Posterior vena cava (tissue), 2 donors: ENCODE results near the gene CHDH. TPM values are rescaled to one million over a fixed set of nuclear protein-coding genes. Genes with fewer than 3 reads are reported as not detected.

Experiments
- DNase-seq: peaks from one replicate; pipeline ENCODE4 v3.0.0-alpha.2; 2020; ENCODE audit warnings: low spot score
- intact Hi-C, 2 donors: fragments of 100-400 bp; cut with DNase I; formaldehyde crosslinking; loops; one replicate each; pipeline versions ENCODE4 v1.14.1 to v1.14.2; 2022 to 2023
- total RNA-seq, 2 donors: library from RNA; stranded (reverse); fragmentation: NEBNext Ultra II Directional; extraction: Animal tissue kit (Norgen Biotek cat#: 25700); gene quantifications; one replicate each; pipeline ENCODE4 v1.2.1, GENCODE V29; 2021
- donor health status: DM: yes; HTN: yes; CAD: no.
- donor health status: DM: yes; HTN: yes; CAD: no.

CHDH gene
- total RNA-seq, 2 donors from 2014 or later: 2.0 to 3.7 TPM

GRCh38 chr3:53813876-53814275 is 32.3 kb downstream of the CHDH start:
- DNase-seq: peak; percentile 3
- intact Hi-C loops: loop anchor here in 1 of 2 donors (5.0 kb wide), 1 partner anchor 1858 kb away; no protein-coding TSS in a partner anchor

- DNase-seq: peak; percentile 30
- intact Hi-C loops: loop anchor here in 1 of 2 donors (5.0 kb wide), 1 partner anchor 1859 kb away; no protein-coding TSS in a partner anchor
Observed at GRCh38 chr3:53813229-53813628, 33.0 kb downstream of the CHDH start.

- intact Hi-C loops: loop anchor here in 1 of 2 donors (5.0 kb wide), 1 partner anchor 1860 kb away; no protein-coding TSS in a partner anchor
- no peak for DNase-seq
Observed at GRCh38 chr3:53812434-53812833, 33.8 kb downstream of the CHDH start.

DNA sequence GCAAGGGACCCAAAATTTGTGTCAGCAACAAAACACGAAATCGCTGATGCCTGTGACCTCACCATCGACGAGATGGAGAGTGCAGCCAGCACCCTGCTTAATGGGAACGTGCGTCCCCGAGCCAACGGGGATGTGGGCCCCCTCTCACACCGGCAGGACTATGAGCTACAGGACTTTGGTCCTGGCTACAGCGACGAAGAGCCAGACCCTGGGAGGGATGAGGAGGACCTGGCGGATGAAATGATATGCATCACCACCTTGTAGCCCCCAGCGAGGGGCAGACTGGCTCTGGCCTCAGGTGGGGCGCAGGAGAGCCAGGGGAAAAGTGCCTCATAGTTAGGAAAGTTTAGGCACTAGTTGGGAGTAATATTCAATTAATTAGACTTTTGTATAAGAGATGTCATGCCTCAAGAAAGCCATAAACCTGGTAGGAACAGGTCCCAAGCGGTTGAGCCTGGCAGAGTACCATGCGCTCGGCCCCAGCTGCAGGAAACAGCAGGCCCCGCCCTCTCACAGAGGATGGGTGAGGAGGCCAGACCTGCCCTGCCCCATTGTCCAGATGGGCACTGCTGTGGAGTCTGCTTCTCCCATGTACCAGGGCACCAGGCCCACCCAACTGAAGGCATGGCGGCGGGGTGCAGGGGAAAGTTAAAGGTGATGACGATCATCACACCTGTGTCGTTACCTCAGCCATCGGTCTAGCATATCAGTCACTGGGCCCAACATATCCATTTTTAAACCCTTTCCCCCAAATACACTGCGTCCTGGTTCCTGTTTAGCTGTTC is 34.9 kb downstream of the CHDH start:
- intact Hi-C loops: loop anchor here in 1 of 2 donors (5.0 kb wide), 1 partner anchor 1861 kb away; no protein-coding TSS in a partner anchor

DNA sequence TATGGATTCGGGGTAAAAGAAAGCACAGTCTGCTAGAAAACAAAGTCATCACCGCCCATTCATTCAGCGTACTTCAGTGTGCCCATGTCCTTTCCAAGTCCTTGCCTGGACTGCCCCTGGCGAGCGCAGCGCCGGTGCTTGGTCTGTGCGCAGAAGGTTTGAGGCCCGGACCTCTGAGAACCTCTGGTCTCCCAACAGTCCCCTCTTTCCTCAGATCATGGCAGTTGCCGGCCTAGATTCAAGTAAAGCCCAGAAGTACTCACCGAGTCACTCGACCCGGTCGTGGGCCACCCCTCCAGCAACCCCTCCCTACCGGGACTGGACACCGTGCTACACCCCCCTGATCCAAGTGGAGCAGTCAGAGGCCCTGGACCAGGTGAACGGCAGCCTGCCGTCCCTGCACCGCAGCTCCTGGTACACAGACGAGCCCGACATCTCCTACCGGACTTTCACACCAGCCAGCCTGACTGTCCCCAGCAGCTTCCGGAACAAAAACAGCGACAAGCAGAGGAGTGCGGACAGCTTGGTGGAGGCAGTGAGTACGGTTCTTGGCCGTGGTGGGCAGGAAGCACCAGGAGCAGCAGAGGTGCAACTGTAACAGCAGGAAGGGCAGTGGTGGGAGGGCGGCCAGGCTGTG is 36.3 kb downstream of the CHDH start:
- peak; percentile 74 for DNase-seq
- intact Hi-C loops: loop anchor here in 1 of 2 donors (5.0 kb wide), 1 partner anchor 1862 kb away; no protein-coding TSS in a partner anchor

More for the DNA sequence above, 34.9 kb downstream of the CHDH start:
- DNase-seq: no peak

DNA sequence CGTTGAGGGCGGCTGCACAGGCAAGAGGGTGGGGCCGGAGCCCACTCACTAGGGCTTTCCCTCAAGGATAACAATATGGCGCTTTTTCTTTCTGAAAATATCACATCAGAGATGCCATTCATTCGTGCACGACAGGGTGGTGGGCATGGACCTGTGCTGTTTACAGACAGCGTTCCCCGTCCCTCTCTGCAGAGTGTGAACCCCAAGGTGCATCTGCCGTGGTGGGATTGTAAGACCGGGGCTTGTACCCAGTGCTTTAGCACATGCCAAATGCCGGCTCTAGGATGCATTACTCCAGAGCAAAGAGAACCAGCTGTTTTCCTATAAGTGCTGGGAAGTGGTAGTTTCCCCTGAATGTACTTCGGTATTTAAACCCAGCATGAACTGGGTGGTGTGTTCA is 37.0 kb downstream of the CHDH start:
- intact Hi-C loops: no loop called here
- DNase-seq: no peak

DNA sequence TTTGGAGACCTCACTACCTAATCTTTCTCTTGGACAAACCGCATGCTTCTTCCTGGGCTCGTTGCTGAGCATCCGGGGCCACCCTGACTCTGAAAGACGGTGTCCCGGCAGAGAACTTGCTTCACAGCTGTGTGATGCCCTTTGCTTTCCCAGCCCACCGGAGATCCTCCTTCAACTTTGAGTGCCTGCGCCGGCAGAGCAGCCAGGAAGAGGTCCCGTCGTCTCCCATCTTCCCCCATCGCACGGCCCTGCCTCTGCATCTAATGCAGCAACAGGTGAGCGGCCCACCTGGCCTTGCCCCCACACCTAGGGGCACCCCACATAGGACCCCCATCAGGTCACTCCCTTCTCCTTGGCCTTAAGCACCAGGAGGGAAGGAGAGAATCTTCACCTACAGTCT is 37.7 kb downstream of the CHDH start:
- intact Hi-C loops: no loop called here
- DNase-seq: peak; percentile 59

DNA sequence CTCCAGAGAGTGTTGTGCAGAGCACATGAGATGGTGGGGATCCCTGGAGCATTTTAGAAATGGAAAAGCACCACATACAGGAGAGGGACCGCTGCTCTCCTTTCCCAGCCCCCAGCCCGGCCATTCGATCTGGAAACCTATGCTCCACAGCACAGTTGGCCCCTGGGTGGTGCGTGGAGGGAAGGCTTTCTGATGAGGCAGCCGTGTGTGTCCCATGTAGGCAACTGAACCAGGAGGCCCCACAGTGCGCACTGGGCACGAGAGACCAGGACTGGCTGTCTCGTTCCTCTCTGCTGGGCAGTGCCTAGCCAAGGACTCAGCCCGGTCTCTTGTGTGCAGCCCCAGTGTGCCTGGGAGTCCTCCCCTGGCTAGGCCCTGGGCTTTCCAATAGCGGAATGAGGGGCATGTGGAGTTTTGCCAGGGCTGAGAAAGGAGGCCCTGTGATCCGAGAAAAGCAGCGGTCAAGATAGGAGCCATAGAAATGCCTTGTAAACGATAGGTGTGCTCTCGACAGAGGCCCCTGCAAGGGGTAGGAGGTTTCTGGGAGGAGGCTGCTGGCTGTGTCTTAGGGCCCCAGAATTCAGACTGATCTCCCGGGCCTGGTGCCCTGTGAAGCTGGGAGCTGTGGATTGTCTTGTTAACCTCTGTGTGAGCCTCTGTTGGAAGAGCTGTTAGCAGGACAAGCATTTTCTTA is 39.0 kb downstream of the CHDH start:
- intact Hi-C loops: no loop called here
- DNase-seq: peak; percentile 78

DNA sequence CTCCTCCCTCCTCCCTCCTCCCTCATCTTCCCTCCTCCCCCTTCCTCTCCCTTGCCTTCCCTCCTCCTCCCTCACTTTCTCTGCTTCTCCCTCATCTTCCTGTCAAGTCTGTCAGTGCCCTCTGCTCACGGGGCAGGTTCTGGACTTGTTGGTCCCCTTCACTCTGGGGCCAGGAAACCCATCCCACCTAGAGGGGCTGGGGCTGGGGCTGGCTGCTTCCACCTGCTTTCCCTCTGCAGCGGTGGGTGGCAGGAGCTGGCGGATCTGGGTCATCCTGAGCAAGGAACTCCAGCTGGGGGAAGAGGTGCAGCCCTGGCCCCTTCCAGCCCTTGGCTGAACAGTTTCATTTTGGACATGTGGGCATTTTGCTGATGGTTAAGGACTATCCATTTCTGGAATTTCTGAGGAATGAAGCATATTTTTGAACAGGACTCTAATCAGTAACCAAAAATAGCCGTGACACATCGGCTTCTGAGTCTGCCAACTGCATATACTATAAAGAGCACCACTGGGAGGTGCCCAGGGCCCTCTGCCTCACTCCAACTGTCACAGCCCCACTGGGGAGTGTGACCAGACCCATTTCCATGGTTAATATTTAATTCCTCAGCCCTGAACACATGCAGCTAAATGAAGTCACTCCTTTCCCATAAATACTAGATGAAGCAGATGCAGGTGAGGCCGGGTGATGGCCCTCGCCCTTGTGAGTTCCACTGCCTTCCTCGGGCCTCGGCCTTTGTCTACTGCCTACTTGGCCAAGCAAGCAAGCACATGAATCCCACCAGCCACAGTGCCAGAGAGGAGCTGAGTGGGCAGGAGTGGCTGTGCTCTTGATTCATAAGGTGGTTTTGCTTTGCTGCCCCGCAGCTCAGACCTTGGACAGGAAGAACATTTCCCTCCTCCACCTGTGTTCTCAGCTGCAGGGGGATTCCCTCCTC is 39.8 kb downstream of the CHDH start:
- DNase-seq: peak; percentile 78
- intact Hi-C loops: no loop called here

- no peak for DNase-seq
- intact Hi-C loops: no loop called here
Observed at GRCh38 chr3:53805463-53806159, 40.6 kb downstream of the CHDH start.

DNA sequence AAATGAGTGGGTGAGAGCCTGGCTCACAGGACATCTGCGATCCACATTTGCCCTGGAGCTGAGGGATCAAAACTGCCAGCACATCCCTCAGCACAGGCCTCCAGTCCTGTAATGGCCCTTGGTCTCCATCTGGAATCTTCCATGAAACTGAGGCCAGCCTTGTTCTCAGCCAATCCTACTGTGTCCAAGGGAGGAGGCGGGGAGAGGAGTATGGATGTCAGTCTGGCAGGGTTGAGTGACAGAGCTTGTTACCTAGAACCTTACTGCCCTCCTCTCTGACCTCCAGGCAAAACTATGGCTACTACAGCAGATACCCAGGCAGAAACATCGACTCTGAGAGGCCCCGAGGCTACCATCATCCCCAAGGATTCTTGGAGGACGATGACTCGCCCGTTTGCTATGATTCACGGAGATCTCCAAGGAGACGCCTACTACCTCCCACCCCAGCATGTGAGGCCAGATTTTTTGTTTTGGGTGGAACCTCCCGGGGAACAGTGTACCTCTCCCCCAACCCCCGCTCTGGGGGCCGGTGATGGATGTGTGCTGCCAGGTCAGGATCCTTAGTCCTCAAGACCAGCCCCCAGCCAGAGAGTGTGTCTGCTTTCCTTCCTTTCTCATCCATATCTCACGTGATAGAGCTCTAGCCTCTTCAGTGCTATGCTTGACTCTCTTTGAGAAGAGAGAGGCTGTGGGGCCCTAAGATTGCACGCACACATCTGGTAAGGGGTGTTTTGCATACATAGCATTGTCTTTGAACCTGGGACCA is 41.3 kb downstream of the CHDH start:
- peak; percentile 73 for DNase-seq
- intact Hi-C loops: no loop called here

DNA sequence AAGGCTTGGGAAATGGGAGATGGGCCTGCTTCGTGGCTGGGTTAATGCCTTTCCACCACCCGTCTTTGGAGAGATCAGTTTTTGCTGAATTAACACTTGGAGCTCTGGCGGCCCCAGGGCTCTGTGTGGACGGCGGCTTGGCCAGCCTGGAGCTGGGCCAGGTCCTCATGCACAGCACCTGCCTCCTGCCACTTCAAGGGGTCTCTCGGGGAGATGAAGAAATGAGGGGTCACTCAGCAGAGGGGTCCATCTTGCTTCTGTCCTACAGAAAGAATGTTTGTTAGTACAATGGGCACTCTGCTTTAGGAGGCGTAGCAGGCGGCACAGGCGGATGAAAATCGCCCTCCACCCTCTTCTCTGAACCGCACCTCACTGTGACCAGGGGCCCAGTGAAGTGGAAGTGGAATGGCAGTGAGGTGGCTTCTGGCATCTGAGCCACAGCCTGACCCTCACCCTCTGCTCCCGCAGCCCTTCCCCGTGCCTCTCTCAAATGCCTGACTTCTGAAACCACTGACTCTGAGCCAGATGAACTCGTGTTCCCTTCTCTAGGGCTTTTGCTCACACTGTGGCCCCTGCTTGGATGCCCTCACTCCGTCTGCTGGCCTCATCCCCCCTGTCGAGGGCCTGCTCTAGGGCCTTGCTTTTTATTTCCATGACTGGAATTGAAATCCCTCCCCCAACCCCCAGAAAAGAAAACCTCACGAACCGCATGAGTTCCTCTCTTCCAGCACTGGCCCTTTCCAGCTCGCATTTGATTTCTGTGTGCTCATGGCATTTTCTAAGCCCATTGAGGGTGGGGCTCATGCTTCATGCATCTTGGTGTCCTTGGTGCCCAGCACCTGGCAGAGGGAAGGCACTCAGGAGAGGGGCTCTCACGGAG is 42.2 kb downstream of the CHDH start:
- intact Hi-C loops: no loop called here

DNA sequence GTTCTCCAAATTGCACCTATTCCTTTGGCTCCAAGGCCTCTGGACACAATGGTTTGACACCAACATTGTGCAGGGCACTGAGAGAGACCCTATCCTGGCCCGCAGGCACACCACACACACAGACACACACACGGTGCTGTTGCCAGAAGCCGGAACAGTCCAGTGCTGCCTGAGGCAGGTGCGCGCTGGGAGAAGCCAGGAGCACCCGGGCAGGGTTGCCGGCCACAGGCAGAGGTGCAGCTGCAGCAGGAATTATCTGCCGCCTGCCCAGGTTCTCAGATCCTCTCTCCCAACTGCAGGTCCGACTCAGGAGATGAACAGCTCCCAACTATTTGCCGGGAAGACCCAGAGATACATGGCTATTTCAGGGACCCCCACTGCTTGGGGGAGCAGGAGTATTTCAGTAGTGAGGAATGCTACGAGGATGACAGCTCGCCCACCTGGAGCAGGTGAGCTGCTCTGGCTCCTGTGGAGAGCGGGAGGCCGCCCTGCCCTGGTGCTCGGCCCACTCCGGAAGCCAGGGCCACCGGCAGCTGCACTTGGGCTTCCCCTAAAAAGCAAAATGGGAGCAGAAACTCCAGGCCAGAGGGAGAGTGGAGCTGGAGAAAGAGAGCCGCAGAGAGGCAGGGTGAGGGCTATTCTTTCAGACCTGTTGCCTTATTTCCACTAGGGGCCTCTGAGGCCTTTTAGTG is 42.9 kb downstream of the CHDH start:
- no peak for DNase-seq
- intact Hi-C loops: no loop called here

More for the DNA sequence above, 42.2 kb downstream of the CHDH start:
- DNase-seq: no peak

GRCh38 chr3:53802256-53802880 is 43.9 kb downstream of the CHDH start:
- DNase-seq: no peak
- intact Hi-C loops: no loop called here

- DNase-seq: no peak
- intact Hi-C loops: no loop called here
Observed at GRCh38 chr3:53801319-53801718, 44.9 kb downstream of the CHDH start.
